ENCODE data around the gene ABTB2. TPM values are rescaled to one million over a fixed set of nuclear protein-coding genes. Genes with fewer than 3 reads are reported as not detected.

Gene ABTB2
- total and polyA plus RNA-seq, 2 of the 8 experiments (the other 6 are each of a cell fraction or from before 2014, with no cell fraction given): 7.7 to 10.2 TPM

- FAIRE-seq (no peak), DNase-seq (ENCODE audit: low read depth in 1 of 2, low spot score in 2 of 2) (no peak)
- H3K56ac ChIP-seq (replicated peaks; ENCODE audit: insufficient read length, low read depth, low read length): no peak overlapping the region
- H2BK12ac ChIP-seq (ENCODE audit: low read depth, low read length): no peak overlapping the region
- no peak overlapping the region for H2AFZ ChIP-seq (ENCODE audit: low read length)
- ChIA-PET CTCF (ENCODE audit: partially characterized antibody) (interaction anchor here (1.3 to 4.4 kb wide), 7 partner anchors 8 to 208 kb away, joined by 3 to 20 read pairs (median 4); partner anchors contain the start of gene ABTB2), POLR2A (ENCODE audit: partially characterized antibody) (interaction anchor here (2.6 kb wide), 1 partner anchor 11 kb away, joined by 7 read pairs; no protein-coding TSS in a partner anchor)
- peaks cover 3 to 24% (median 16%) of the 10 kb centered on the region in 4 experiments for H3K4me1 ChIP-seq (replicated peaks in 1 of 4; ENCODE audit: control insufficient read depth in 3 of 4, insufficient read depth in 4 of 4, low read length in 3 of 4)
- H3K79me2 ChIP-seq (ENCODE audit: control insufficient read depth in 1 of 2, insufficient read depth in 2 of 2, low read length in 2 of 2): no peaks in the 10 kb centered on the region
- H4K20me1 ChIP-seq (replicated peaks in 1 of 2; ENCODE audit: control insufficient read depth in 1 of 2, insufficient read depth in 2 of 2, low read length in 2 of 2): no peaks in the 10 kb centered on the region
- no peaks in the 10 kb centered on the region for H3K79me1 ChIP-seq (ENCODE audit: low read depth, low read length)
- 67% methylated on average over 4 of the region's 4 CpGs; no CpG with 5 or more reads in 1 of the 2 experiments for WGBS, 2 experiments (ENCODE audit: extremely low coverage in 1 of 2, insufficient coverage in 1 of 2, insufficient read length in 1 of 2, insufficient replicate concordance in 2 of 2, low coverage in 1 of 2, low lambda C conversion rate in 2 of 2, missing lambda C conversion rate in 1 of 2)
- H3K4me3 ChIP-seq (ENCODE audit: extremely low read depth in 1 of 4, insufficient read depth in 2 of 4, low read depth in 3 of 4, low read length in 4 of 4): no peak overlapping the region
- H3K18ac ChIP-seq (ENCODE audit: extremely low read depth, low read length): no peak overlapping the region
- no peak overlapping the region for H4K91ac ChIP-seq (replicated peaks; ENCODE audit: insufficient read length, low read length)
- H3K27me3 ChIP-seq (replicated peaks in 1 of 4; ENCODE audit: control insufficient read depth in 3 of 4, extremely low read depth in 1 of 4, insufficient read depth in 3 of 4, low read length in 3 of 4): no peaks in the 10 kb centered on the region
- no peak overlapping the region for H4K8ac ChIP-seq (ENCODE audit: extremely low read depth, insufficient read depth, low read length)
- peak overlapping the region; percentile 39 for H2BK120ac ChIP-seq (replicated peaks; ENCODE audit: low read depth, low read length)
- H3K4ac ChIP-seq (replicated peaks; ENCODE audit: insufficient read length, low read depth, low read length): no peak overlapping the region
- H3K9me3 ChIP-seq (ENCODE audit: insufficient read depth in 2 of 2, low read depth in 1 of 2, low read length in 1 of 2): no peaks in the 10 kb centered on the region
- no peak overlapping the region for H4K5ac ChIP-seq (ENCODE audit: insufficient read length, low read depth, low read length)
- no peak overlapping the region for H3K14ac ChIP-seq (ENCODE audit: insufficient read length)
- no peak overlapping the region for H2BK15ac ChIP-seq (ENCODE audit: low read length)
- no peak overlapping the region for H2AK5ac ChIP-seq (ENCODE audit: low read depth, low read length)
- H3K9ac ChIP-seq (replicated peaks in 1 of 4; ENCODE audit: extremely low read depth in 1 of 4, low read depth in 3 of 4, low read length in 3 of 4): no peak overlapping the region
- no peak overlapping the region for H2BK20ac ChIP-seq (ENCODE audit: low read length)
- H3K4me2 ChIP-seq (ENCODE audit: insufficient read depth in 1 of 2, low read depth in 2 of 2, low read length in 2 of 2): 0 out of 4 replicates have a peak overlapping the region, but pooled peaks have one; percentile 3 to 27
- H3K23me2 ChIP-seq (ENCODE audit: low read depth, low read length): no peaks in the 10 kb centered on the region
- H3K27ac ChIP-seq (ENCODE audit: low read depth, low read length): no peak overlapping the region
- no peak for TF ChIP-seq TAF7 (optimal IDR thresholded peaks at IDR 0.05; ENCODE audit: borderline replicate concordance, low read depth, low read length)
- no peak for TF ChIP-seq TCF12 (IDR thresholded peaks at IDR 0.05; ENCODE audit: low read depth, low read length)
- no peak for TF ChIP-seq KDM1A (IDR thresholded peaks at IDR 0.05; ENCODE audit: borderline replicate concordance, low read length)
- H3K23ac ChIP-seq (ENCODE audit: insufficient read length): no peak overlapping the region
- H2BK5ac ChIP-seq (ENCODE audit: low read depth, low read length): no peak overlapping the region
- no peaks in the 10 kb centered on the region for H3K36me3 ChIP-seq (ENCODE audit: control insufficient read depth in 2 of 4, insufficient read depth in 4 of 4, low read length in 3 of 4)
Measured at GRCh38 chr11:34205326-34206035, 152.3 kb downstream of the ABTB2 start.
